K562 (cell line): ENCODE measurements around the gene GSTM1. TPM values are rescaled to one million over a fixed set of nuclear protein-coding genes. Genes with fewer than 3 reads are reported as not detected.
A peak's percentile ranks its signal among the peaks of the same experiment; 100 is the strongest.

Source experiments
- REST ChIP-seq, 2 experiments: fragments of 450-650 bp; formaldehyde crosslinking in 1 of 2; IDR thresholded peaks; 2 replicates each; pipeline versions ENCODE4 v1.4.0 to v1.6.1; 2014 to 2020; ENCODE audit warnings: mild to moderate bottlenecking in 2 of 2, borderline replicate concordance in 1 of 2, low read depth in 1 of 2
- ZBTB17 ChIP-seq: fragments of 450-650 bp; formaldehyde crosslinking; IDR thresholded peaks from 2 replicates; pipeline ENCODE4 v1.4.0; 2020; ENCODE audit warnings: mild to moderate bottlenecking
- ZKSCAN3 ChIP-seq: fragments of 250-450 bp; sonication (Bioruptor Pico); IDR thresholded peaks from 2 replicates; pipeline ENCODE4 v1.4.0; 2020
- ZNF318 ChIP-seq, 2 experiments: fragments of 450-650 bp; IDR thresholded peaks; 2 replicates each; pipeline ENCODE4 v1.6.1; 2016; ENCODE audit warnings: mild to moderate bottlenecking in 2 of 2, borderline replicate concordance in 1 of 2, low read depth in 1 of 2, moderate library complexity in 1 of 2
- polyA plus RNA-seq, 8 experiments: library from polyadenylated mRNA; depleted of rRNA in 4 of 8; stranded (reverse) in 5 of 8; unstranded in 3 of 8; fragments of >200 nt; fragmentation: Nextera tagmentation in 2 of 8; fragmentation: Illumina TruSeq in 1 of 8; extraction: Ambion mirVana in 2 of 8; extraction: Trizol in 1 of 8; gene quantifications; 2 replicates each; pipeline versions ENCODE4 v1.2.1 to v1.2.3, GENCODE V29; 2011 to 2014; ENCODE audit warnings: inconsistent platforms in 1 of 8, missing spikeins in 1 of 8
- total RNA-seq, 7 experiments: library from RNA; depleted of rRNA in 6 of 7; stranded (reverse); fragments of >200 nt in 6 of 7; fragmentation: Illumina TruSeq in 2 of 7; extraction: Trizol in 2 of 7; gene quantifications; 2 replicates each; pipeline versions ENCODE4 v1.2.1 to v1.2.3, GENCODE V29; 2011 to 2021; ENCODE audit warnings: low replicate concordance in 1 of 7

GSTM1 gene
- total and polyA plus RNA-seq, 9 of the 15 experiments (the other 6 are each of a cell fraction or from before 2014, with no cell fraction given), result not detected

GRCh38 chr1:109719337-109719837 lies 31.8 kb downstream of the GSTM1 start (continued):
- TF ChIP-seq ZNF318 (IDR thresholded peaks at IDR 0.05; ENCODE audit: borderline replicate concordance in 1 of 2, low read depth in 1 of 2) (0 out of 4 replicates have a peak, but pooled peaks of 1 of the 2 experiments have one; percentile 14), REST (IDR thresholded peaks at IDR 0.05; ENCODE audit: borderline replicate concordance) (no peak; the same call in 1 of the 2 replicates), REST (CRISPR knock-in tag; IDR thresholded peaks at IDR 0.05; ENCODE audit: low read depth) (no peak), ZBTB17 (no peak), ZKSCAN3 (CRISPR knock-in tag) (no peak)
